Liver (tissue), 9 donors: ENCODE data around the gene NPEPL1. TPM values are rescaled to one million over a fixed set of nuclear protein-coding genes. Genes with fewer than 3 reads are reported as not detected.

ENCODE experiments used
- DNase-seq: peaks from one replicate; pipeline ENCODE4 v3.0.0-alpha.2; 2017; ENCODE audit warnings: low spot score
- H3K27ac ChIP-seq, 2 donors: one replicate each; pipeline ENCODE4 v1.7.0; 2013; ENCODE audit warnings: inconsistent platforms in 2 of 2, low read length in 2 of 2, control low read depth in 1 of 2, low read depth in 1 of 2, mild to moderate bottlenecking in 1 of 2
- H3K27me3 ChIP-seq, 4 donors: one replicate each; pipeline versions ENCODE4 v1.6.1 to v1.7.0; 2013; ENCODE audit warnings: low read length in 3 of 4, inconsistent platforms in 1 of 4, mild to moderate bottlenecking in 1 of 4, moderate library complexity in 1 of 4; ENCODE audit not compliant: control insufficient read depth in 4 of 4, insufficient read depth in 4 of 4
- H3K36me3 ChIP-seq, 4 donors: one replicate each; pipeline versions ENCODE4 v1.6.1 to v1.7.0; 2013; ENCODE audit warnings: low read length in 3 of 4, mild to moderate bottlenecking in 3 of 4, low read depth in 1 of 4, moderate library complexity in 1 of 4; ENCODE audit not compliant: control insufficient read depth in 4 of 4, insufficient read depth in 3 of 4
- H3K4me1 ChIP-seq, 4 donors: one replicate each; pipeline versions ENCODE4 v1.6.1 to v1.7.0; 2013; ENCODE audit warnings: low read length in 3 of 4, mild to moderate bottlenecking in 3 of 4, moderate library complexity in 1 of 4; ENCODE audit not compliant: control insufficient read depth in 4 of 4, insufficient read depth in 4 of 4
- H3K4me3 ChIP-seq, 3 donors: one replicate each; pipeline versions ENCODE4 v1.6.1 to v1.7.0; 2013; ENCODE audit warnings: low read length in 3 of 3, control low read depth in 1 of 3, low read depth in 1 of 3, mild to moderate bottlenecking in 1 of 3
- H3K9ac ChIP-seq, 2 donors: one replicate each; pipeline ENCODE4 v1.7.0; 2013; ENCODE audit warnings: low read length in 2 of 2, mild to moderate bottlenecking in 2 of 2, moderate library complexity in 2 of 2, control low read depth in 1 of 2, low read depth in 1 of 2
- H3K9me3 ChIP-seq, 4 donors: one replicate each; pipeline versions ENCODE4 v1.6.1 to v1.7.0; 2013; ENCODE audit warnings: low read length in 3 of 4; ENCODE audit not compliant: control insufficient read depth in 4 of 4
- CTCF ChIP-seq: fragments of 150-350 bp; IDR thresholded peaks from 2 replicates; pipeline ENCODE4 v1.5.1; 2017; ENCODE audit warnings: improper control_type of control experiment, low read depth, low read length; ENCODE audit not compliant: missing input control
- EGR1 ChIP-seq, 2 donors: IDR thresholded peaks; 2 replicates each; pipeline ENCODE4 v1.6.1; 2016 to 2018; ENCODE audit warnings: antibody characterized with exemption in 2 of 2, low read depth in 2 of 2
- FOXA1 ChIP-seq: IDR thresholded peaks from 2 replicates; pipeline ENCODE4 v1.6.1; 2016; ENCODE audit warnings: antibody characterized with exemption
- FOXA2 ChIP-seq: IDR thresholded peaks from 2 replicates; pipeline ENCODE4 v1.6.1; 2016; ENCODE audit warnings: antibody characterized with exemption
- GABPA ChIP-seq, 2 donors: IDR thresholded peaks in 1 of 2; conservative IDR thresholded peaks in 1 of 2; 2 replicates each; pipeline ENCODE4 v1.6.1; 2016; ENCODE audit warnings: antibody characterized with exemption in 2 of 2, mild to moderate bottlenecking in 1 of 2, moderate library complexity in 1 of 2
- HNF4A ChIP-seq, 2 donors: conservative IDR thresholded peaks; 2 replicates each; pipeline ENCODE4 v1.6.1; 2016; ENCODE audit warnings: antibody characterized with exemption in 2 of 2, mild to moderate bottlenecking in 2 of 2
- HNF4G ChIP-seq: IDR thresholded peaks from 2 replicates; pipeline ENCODE4 v1.6.1; 2016; ENCODE audit warnings: antibody characterized with exemption
- JUND ChIP-seq, 2 donors: IDR thresholded peaks; 2 replicates each; pipeline ENCODE4 v1.6.1; 2016; ENCODE audit warnings: antibody characterized with exemption in 2 of 2
- NR2F2 ChIP-seq: IDR thresholded peaks from 2 replicates; pipeline ENCODE4 v1.6.1; 2016; ENCODE audit warnings: antibody characterized with exemption
- RAD21 ChIP-seq, 2 donors: IDR thresholded peaks; 2 replicates each; pipeline ENCODE4 v1.6.1; 2016; ENCODE audit warnings: antibody characterized with exemption in 2 of 2, mild to moderate bottlenecking in 2 of 2
- REST ChIP-seq: IDR thresholded peaks from 2 replicates; pipeline ENCODE4 v1.6.1; 2016; ENCODE audit warnings: antibody characterized with exemption, mild to moderate bottlenecking
- RXRA ChIP-seq, 2 donors: IDR thresholded peaks; 2 replicates each; pipeline ENCODE4 v1.6.1; 2017 to 2018; ENCODE audit warnings: antibody characterized with exemption in 2 of 2, mild to moderate bottlenecking in 1 of 2
- SP1 ChIP-seq: IDR thresholded peaks from 2 replicates; pipeline ENCODE4 v1.6.1; 2018; ENCODE audit warnings: antibody characterized with exemption, mild to moderate bottlenecking
- TAF1 ChIP-seq: conservative IDR thresholded peaks from 2 replicates; pipeline ENCODE4 v1.6.1; 2016; ENCODE audit warnings: antibody characterized with exemption, mild to moderate bottlenecking
- YY1 ChIP-seq: IDR thresholded peaks from 2 replicates; pipeline ENCODE4 v1.6.1; 2016; ENCODE audit warnings: antibody characterized with exemption, mild to moderate bottlenecking
- WGBS: extraction: QIAGEN DNeasy Blood & Tissue Kit; methylation state at CpG from one replicate; pipeline ENCODE4 v1.1.7; 2013; 5-methylcytosine and 5-hydroxymethylcytosine counted together
- polyA plus RNA-seq, 2 donors: library from polyadenylated mRNA; stranded (reverse) in 1 of 2; unstranded in 1 of 2; fragments of 200-250 nt in 1 of 2; fragments of >200 nt in 1 of 2; fragmentation: Nextera tagmentation in 1 of 2; extraction: Ambion mirVana in 1 of 2; gene quantifications; one replicate each; pipeline versions ENCODE4 v1.2.1 to v1.2.3, GENCODE V29; 2013 to 2015
- total RNA-seq, 2 donors: library from RNA; depleted of rRNA; stranded (reverse); fragments of >200 nt; gene quantifications; one replicate each; pipeline ENCODE4 v1.2.3, GENCODE V29; 2014
- TF ChIP-seq, protein P1 (sequence below): IDR thresholded peaks from 2 replicates; pipeline ENCODE4 v1.6.1; 2016; ENCODE audit warnings: antibody characterized with exemption
- TF ChIP-seq, protein P2 (sequence below): IDR thresholded peaks from 2 replicates; pipeline ENCODE4 v1.6.1; 2016; ENCODE audit warnings: antibody characterized with exemption
- TF ChIP-seq, protein P3 (sequence below): IDR thresholded peaks from 2 replicates; pipeline ENCODE4 v1.6.1; 2016; ENCODE audit warnings: antibody characterized with exemption
- donor health status: healthy.
- donor health status: healthy.
- donor health status: healthy.
- donor health status: healthy.
- donor health status: healthy.

The NPEPL1 gene
- total and polyA plus RNA-seq, 4 donors = 8.0 to 13.3 (median 10.9) TPM

DNA sequence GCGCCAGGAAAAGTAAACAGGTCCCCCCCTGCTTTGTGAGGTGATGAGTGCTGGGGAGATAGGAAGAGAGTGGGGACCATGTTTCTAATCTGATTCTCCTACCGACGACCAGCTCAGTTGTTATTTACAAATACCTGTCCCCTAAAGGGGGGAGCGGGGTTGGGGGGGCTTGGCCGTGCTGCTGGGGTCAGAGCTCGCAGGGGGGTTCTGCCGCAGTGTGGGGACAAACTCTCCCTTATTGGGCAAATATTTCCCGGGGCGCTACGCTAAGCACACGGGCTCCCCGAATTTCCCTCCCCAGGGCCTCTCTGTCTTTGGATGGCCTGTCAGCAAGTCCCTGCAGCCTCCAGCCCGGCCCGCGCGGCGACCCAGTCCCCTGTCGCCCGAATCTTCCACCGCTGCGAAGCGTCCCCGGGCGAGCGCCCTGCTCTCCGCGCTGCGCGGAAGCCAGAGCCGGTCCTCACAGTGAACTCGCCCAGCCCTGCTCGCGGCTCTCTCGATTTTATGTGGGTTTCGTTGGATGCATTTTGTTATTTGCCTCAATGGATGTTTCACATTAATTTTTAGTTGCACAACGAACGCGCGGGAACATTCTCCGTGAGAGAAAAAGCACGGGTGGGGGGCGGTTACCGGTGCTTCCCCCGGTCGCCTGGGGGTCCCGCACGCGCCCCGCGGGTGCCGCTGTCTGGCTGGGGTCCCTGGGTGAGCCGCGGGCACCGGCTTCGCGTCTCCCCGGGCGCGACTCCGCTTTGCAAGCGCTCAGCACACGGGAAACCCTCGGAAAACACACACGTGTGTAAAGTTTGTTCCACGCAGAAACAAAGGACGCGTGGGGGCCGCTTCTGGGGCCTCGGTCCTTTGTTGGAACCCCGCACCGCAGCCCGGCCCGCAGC is 43.1 kb upstream of the NPEPL1 start:
- H3K27ac ChIP-seq = peak overlapping the region; percentile 84 to 97
- peak overlapping the region; percentile 46 to 97 (median 69) for H3K4me3 ChIP-seq
- 8% methylated on average over 73 of the region's 73 CpGs for WGBS
- H3K4me1 ChIP-seq = peaks cover 0 to 22% (median 8%) of the 10 kb centered on the region in 4 donors
- DNase-seq = peak; percentile 42
- no peaks in the 10 kb centered on the region for H3K9me3 ChIP-seq
- H3K9ac ChIP-seq = peak overlapping the region; percentile 39 to 66
- H3K27me3 ChIP-seq = no peaks in the 10 kb centered on the region
- no peaks in the 10 kb centered on the region for H3K36me3 ChIP-seq
- TF ChIP-seq JUND (IDR thresholded peaks at IDR 0.05) = no peak
- no peak for TF ChIP-seq CTCF
- no peak for TF ChIP-seq TAF1
- no peak for TF ChIP-seq REST
- no peak for TF ChIP-seq NR2F2
- TF ChIP-seq SP1 = no peak
- TF ChIP-seq, protein P1, sequence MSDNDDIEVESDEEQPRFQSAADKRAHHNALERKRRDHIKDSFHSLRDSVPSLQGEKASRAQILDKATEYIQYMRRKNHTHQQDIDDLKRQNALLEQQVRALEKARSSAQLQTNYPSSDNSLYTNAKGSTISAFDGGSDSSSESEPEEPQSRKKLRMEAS = no peak
- TF ChIP-seq, protein P2, sequence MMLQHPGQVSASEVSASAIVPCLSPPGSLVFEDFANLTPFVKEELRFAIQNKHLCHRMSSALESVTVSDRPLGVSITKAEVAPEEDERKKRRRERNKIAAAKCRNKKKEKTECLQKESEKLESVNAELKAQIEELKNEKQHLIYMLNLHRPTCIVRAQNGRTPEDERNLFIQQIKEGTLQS = no peak
- TF ChIP-seq EGR1 (IDR thresholded peaks at IDR 0.05; ENCODE audit: low read depth in 2 of 2) = no peak
- TF ChIP-seq, protein P3, sequence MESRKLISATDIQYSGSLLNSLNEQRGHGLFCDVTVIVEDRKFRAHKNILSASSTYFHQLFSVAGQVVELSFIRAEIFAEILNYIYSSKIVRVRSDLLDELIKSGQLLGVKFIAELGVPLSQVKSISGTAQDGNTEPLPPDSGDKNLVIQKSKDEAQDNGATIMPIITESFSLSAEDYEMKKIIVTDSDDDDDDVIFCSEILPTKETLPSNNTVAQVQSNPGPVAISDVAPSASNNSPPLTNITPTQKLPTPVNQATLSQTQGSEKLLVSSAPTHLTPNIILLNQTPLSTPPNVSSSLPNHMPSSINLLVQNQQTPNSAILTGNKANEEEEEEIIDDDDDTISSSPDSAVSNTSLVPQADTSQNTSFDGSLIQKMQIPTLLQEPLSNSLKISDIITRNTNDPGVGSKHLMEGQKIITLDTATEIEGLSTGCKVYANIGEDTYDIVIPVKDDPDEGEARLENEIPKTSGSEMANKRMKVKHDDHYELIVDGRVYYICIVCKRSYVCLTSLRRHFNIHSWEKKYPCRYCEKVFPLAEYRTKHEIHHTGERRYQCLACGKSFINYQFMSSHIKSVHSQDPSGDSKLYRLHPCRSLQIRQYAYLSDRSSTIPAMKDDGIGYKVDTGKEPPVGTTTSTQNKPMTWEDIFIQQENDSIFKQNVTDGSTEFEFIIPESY = no peak
- TF ChIP-seq HNF4A (conservative IDR thresholded peaks at IDR 0.05) = no peak
- no peak for TF ChIP-seq GABPA (IDR thresholded peaks at IDR 0.05 in 1 of 2, conservative IDR thresholded peaks at IDR 0.05 in 1 of 2)
- no peak for TF ChIP-seq HNF4G
- no peak for TF ChIP-seq FOXA1
- TF ChIP-seq RAD21 (IDR thresholded peaks at IDR 0.05) = no peak
- TF ChIP-seq RXRA (IDR thresholded peaks at IDR 0.05) = no peak
- no peak for TF ChIP-seq YY1
- no peak for TF ChIP-seq FOXA2
